HG02885 (cell line): ENCODE measurements around the gene WDR91.
A peak's percentile ranks its signal among the peaks of the same experiment; 100 is the strongest.

Experiments
- ATAC-seq: cut with Tn5 transposase; IDR thresholded peaks from one replicate; pipeline ENCODE4 v1.9.1; 2021; ENCODE audit warnings: mild to moderate bottlenecking; ENCODE audit not compliant: unreplicated experiment, poor library complexity

Gene WDR91

DNA sequence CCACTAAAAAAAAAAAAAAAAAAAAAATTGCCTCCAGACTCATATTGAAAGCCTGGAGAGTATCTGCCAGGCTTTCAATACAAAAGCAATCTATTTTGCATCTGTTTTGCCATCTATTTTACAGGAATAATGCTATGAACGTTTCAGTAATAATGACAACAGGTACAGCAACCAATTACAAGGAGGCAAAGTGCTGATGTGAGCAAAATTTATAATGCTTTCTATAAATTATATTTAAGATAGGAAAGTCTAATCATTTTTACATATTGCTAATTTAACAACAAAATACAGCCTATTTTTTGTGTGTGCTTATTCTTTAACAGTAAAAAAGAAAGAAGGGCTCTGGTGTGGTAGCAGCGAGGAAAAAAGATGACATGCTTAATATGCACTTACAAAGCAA lies 10.0 kb downstream of the WDR91 start:
- no peak for ATAC-seq

DNA sequence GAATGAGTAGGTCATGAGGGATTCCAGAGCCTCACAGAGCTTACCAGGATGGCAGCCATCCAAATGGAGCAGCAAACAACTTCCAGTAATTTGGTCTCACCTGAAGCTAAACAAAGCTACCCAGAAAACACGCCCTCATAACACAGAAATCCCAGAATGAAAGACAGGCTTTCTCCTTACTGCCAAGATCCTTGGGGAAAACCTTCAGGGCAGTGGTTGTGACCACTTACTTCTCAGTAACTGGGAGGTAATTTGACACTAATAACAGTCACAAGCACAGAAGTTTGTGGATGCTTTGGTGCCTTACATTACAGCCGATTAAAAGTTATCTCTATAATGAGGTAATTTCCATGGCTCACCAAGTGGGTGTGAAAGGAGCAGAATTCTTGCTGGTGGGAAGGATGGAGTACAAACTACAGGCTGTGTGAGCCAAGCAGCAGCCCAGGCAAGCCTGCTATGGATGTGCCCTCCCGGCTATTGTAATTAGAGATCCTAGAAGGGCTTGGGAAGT lies 10.4 kb downstream of the WDR91 start:
- ATAC-seq, result no peak

DNA sequence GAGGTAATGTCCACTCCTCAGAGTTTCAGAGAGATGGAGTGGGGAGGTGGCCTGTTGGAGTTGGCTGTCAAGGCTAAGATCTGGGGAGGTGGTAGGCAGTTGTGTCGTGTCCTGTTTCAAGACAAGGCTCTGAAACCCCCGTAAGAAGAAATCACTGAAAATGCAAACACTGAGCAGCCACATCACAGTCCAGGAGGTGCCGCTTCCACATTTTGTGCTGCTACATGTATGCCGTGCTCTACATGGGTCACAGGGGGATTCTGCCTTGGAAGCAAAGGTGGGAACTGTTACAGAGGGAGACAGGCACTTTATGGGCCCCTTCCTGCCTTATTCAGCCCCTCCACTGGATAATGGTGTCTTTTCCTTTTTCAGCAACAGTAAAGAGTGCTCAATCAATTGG lies 11.9 kb downstream of the WDR91 start:
- no peak for ATAC-seq

DNA sequence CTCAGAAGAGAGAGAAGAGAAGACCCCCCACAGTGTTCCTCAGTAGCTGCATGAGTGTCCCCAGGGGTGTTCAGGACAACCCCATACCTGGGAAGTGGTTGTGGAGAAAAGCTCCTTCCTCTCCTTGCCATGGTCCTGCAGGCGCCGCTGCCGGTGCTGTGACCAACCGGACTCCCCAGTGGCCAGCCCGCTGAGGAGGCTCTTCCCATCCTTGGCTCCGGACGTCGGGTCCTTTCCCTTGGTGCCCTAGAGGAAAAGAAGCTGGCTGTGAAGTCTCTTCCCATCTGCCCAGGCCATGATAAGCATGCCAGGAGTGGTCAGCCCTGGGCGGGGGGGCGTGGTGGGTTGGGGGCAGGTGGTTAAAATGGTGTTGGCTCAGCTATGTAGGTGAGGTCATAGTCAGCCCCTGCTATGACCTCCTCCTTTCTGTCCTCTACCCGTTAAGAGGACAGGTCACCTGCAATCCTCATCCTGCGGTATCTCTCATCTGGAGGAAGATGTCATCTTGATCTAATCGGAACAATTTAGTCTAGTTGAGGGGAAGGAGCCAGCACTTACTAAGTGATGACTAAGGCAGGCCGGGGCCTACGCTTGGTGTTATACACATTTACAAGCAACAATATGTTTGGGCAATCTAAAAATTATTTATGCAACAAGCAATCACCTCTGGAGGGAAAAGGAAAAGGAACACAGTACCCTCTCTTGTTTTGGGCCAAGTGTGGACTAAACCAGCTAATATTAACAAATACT lies 13.2 kb downstream of the WDR91 start:
- ATAC-seq, result no peak

DNA sequence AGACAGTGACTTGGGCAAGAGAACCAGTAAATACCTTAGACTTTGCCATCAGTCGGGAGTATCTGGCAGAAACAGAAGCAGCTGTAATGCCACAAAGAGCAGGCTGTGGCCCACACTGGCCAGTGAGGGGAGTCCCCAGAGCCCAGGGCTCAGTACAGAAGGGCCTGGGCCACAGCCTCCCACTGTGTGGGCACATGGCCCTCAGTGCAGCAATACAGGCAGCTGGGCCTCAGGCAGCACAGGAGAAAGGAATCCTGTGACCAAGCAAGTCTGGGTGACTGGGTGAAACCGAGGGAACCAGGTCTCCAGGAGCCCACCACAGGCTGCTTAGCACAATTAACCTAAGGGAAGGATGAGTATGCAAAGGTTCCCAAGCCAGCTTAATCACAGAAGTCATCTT lies 14.0 kb downstream of the WDR91 start:
- no peak for ATAC-seq

DNA sequence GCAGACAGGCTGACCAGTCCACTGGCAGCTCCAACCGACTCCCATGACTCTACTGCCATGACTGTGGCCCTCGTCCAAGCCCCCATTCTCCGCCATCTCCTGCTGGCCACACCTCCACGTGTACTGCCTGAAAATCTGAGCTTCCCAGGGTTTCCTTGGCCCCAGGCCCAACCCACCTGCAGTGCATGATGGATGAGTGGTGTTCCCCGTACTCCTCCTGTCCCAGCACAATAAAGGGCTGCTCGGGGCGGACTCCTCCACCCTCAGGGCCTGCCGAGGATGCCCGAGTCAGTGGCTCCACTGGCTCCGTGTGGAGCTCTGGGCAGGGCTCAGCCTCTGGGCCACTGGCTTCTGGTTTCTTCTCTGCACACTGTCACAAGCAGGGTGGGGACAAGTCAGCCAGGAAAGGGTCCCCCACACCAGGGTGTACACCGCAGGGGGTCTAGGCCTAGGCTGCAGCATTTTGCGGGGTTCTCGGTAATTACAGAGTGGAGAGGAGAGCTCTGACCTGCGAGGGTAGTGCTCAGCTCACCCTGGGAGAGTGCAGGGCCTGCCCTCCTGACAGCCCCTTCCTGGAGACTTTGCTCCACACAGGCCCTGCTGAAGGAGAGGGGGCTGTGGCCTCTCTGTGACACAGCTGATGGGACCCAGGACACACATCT lies 15.2 kb downstream of the WDR91 start:
- no peak for ATAC-seq

DNA sequence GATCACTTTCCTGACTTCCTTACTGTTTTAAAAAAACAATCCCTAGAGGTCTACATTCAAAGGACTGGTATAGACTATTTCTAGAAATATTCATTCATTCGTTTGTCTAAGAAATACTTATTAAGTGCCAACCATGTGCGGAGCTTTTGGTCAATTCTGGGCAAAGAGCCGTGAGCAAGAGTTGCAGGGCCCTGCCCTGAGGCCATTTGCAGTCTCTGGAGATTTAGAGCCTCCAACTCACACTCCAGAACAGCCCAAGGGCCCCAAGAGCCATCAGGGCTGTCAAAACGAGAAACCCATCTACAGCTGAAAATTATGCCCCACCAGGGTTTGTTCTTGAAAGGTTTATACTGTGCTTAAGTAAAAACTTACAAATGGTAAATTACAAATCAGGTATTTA lies 16.2 kb downstream of the WDR91 start:
- ATAC-seq, result no peak

DNA sequence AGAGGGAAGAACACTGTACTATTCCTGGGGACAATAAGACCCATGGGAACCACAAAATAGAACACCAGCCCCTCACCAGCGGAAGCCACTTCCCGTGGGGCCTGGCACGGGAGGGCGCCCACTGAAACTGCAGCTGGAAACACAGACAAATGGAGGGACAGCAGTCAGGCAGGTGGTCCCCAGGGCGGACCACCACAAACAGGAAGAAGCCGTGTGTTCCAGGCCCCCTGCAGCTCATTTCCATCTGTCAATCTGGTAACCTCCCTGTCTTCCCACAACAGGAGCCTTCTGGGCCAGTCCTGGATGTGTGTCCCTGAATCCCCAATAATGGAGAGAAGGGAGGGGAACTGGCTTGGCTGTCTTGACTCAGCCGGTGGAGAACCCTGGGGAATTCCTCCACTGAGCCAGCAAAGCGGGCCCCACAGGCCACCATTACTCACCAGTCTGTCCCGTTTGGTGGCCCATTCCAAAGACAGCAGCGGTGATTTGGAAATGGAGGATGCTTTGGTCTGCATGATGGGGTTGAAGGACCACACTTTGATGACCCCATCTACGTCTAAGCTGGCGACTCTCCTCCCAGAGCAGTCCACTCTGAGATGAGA lies 16.7 kb downstream of the WDR91 start:
- no peak for ATAC-seq

DNA sequence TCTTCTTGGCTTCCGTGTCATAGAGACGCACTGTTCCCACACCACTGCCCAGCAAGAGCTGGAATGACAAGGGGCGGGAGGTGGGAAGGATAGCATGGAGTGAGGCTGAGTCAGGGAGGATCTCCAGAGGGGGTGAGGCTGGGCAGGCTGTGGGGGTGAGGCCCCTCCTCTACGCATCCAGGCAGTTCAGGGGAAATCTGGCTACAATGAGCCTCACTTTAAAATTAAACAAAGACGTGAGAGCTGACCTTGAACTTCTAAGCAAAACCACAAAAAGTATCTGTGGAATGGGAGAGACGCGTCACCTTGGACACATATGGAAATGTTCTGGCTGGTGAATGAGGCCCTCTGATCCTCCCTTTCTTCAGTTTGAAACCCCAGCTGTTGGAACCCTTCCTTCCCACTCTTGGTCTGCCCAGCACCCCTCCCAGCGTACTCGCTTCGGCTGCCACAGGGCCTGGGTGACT lies 17.7 kb downstream of the WDR91 start:
- no peak for ATAC-seq

DNA sequence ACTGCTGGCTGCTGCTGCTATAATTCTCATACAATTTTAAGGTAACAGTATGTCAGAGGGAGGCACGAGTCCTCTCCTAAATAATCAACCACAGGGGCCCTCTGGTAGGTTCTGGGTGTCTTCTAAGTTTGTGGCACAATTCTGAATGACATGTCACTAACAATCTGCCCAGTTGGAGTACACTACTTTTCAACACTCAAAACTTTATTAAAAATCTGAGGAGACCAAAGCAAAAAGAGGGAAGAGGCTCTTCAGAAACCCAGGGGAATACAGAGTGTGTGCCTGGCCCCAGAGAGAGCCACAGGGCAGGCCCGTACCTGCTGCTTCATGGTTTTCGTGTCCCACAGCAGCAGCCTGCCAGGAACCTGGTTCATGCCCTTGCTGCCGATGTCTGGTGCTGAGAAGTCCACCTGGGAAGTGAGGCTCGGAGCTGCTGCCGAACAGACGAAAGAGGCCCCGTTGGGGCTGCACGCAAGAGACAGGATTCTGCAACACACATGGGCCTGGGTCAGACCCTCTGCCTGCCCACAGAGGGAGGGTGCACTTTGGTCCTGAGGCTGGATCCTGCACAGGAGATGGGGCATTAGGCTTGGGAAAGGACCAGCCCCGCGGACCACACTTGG lies 18.3 kb downstream of the WDR91 start:
- ATAC-seq, result no peak

DNA sequence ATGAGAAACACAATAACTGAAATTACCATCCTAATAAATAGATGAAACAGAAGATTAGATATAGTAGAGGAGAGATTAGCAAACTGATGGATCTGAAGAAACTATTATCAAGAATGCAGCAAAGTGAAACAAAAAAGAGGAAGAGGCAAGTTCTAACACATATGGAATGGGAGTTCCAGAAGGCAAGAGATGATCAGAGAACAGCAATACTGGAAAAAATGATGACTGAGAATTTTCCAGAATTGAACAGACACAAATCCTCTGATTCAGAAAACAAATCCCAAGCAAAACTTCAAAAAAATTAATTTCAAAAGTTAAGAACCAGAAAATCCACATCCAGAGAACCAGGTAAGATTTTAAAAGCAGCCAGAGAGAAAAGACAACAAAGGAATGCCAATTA lies 20.6 kb downstream of the WDR91 start:
- ATAC-seq, result no peak

DNA sequence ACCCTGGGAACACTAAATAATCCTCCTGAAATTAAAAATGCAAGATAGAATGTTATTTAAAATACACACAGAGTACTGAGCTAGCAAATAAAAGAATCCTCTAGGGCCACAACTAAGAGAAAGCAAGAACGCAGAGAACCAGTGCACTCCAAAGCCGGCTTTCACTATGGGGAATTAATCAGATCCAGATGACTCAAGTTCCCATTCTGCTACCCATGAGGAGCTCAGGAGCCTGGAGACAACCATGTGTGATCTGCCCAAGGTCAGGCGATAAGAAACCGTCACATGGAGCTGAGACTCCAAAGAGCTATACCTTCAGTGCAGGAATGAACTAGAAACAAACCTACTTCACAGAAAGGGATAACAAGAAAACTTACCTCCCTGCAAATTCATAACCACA lies 21.4 kb downstream of the WDR91 start:
- ATAC-seq, result no peak

DNA sequence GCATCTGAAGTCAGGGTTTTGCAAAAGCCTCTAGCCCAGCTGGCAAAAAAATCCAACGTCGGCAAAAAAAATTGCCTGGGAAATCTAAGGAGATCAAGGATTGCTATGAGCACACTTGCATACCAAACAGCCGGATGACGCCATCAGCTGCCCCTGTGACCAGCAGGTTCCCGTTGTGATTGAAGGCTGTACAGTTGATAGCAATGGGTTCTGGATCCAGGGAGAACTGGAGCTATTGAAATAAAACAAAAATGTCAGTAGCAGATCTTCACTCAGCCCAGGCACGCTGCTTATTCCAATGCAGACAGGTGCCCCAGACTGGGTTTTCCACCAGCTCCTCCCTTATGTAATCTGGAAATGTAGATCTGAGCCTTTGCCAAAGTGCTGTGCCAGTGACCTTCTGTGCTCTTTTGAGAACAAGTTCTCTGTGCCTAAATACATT lies 22.1 kb downstream of the WDR91 start:
- no peak for ATAC-seq

DNA sequence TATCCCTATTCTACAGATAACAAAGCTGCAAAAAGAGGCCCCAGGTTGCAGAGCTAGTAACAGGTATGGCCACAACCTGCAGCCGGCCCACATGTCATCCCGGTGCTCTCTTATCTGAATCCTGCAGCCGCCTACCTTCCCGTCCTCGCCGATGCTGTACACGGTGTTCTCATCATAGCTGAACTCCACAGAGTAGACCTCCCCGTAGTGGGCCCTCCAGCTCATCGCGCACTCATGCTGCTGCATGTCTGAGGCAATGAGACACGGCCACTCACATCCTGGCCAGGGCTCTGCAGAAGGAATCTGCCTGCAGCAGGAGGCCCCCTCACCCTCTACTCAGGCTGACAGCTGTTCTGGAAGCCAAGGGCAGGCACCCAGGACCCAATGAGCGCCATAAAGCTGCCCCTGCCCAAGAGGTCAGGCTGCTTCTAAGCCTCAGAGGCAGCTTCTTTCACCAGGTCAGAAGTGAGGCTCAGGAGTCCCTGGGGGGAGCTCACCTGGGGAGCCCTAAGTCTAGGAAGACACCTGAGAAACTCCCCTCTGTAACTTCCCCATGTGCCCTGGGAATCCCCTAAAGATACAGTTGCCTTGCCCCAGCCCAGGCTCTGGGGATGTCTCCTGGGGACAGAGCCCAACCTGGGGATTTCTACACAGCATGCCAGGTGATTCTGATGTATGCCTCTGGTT lies 22.9 kb downstream of the WDR91 start:
- peak; percentile 53 for ATAC-seq

DNA sequence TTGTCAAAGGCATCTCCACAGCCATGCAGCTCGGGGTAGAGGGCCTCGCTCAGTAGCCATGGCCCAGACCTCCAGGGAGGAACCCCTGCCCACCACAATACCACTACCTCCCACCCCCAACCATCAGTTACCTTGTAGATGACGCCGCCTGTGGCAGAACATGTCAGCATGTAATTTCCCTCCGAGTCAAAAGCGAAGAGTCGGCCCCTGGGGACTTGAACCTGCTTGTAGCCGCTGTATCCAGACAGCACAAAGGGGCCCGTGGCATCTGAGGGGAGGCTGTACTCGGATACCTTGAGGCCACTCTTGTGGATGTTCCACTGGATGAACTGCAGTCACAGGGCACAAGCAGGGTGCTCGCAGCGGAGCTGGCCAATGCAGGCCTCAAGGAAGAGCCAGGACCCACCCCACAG lies 24.5 kb downstream of the WDR91 start:
- ATAC-seq, result peak; percentile 60

DNA sequence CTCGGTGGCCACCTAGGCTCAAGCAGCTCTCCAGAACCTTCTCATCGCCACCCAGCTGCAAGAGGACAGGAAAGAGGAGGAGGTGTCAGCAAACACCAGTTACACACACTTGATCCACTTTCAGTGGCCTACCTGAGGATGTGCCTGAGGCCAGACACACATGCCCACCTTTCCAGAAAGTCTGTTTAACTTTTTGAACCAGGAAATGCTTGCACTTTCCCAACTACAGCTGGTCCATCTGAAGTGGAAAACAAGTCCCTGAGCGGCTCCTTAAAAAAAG lies 25.1 kb downstream of the WDR91 start:
- no peak for ATAC-seq

DNA sequence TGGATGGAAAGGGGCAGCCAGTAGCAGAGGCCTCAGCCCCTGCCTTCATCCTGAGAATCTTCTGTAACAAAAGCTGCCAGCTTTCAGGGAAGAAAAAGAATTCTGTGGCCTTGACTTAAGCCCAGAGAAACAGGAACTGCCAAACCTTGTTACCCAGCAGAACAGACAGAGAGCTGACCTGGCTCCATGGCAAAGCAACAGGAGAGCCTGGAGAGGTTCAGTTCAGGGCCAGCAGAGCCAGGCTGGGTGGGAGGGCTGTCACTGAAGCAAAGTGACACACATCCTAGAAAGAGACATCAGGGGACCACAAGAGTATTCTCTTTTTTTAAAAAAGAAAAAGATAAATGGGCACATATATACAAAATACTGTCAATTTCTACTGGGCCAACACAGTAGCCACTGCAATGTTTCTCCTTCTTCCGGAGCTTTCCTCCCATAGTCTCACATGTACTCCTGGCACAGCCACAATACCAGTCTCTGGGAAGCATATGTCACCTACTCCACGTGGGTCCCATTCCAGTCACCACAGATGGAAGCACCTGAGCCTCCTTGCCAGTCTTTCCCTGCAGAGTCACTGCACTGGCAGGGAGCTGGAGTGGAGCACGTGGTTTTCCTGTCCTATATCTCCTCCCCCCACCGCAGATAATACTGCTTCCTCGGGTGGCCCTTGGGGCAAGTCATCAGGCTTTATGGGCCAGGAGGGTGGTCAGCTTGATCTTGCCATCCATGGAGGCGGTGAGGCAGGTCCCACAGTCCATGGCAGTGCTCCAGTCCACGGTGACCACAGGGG lies 25.7 kb downstream of the WDR91 start:
- ATAC-seq, result no peak

DNA sequence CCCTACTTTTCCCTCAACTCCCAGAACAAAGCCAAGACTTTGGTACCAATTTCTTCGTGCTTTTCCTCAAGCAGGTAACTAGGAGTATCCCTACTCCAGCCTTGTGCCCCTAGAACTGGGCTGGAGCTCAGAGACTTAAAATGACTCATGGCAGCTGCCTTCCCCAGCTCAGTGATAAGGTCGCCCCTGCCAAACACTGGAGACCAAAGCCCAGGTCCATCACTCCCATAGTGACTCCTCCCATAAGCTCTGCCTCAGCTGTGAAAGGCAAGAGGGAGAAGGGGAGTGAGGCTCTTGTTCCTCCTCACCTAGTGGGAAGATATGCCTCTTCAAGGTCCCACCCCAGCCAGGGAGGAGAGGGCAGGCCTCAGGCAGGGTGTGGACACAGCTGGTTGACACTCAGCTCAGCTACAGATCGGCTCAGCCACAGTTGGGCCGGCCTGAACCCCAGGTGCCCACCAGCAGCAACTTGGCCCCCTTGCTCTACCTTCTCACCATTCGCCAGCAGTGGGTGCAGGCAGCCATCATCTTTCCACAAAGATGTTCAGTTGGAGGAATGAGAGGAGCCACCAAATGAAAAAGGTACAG lies 27.0 kb downstream of the WDR91 start:
- ATAC-seq, result no peak

DNA sequence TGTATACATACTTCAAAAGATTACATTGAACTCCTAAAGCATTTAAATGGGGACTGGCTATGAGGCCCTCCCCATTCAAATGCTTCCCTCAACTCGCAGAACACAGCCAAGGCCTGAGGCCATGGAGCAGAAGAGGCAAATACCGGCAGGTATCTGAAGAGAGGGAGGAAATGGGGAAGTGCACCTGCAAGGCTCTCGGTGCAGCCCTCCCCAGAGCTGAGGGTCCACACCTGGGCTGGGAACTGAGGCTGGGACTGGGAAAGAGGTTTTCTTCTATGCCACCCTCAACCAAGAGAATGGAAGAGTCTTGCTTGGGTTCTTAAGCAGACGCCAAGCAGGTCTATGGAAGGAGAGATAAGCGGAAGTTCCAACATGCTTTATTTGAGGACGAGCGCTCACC lies 27.8 kb downstream of the WDR91 start:
- no peak for ATAC-seq
